Neutrophil (primary cell): ENCODE measurements around the gene SCUBE3.

ENCODE experiments used
- H3K27ac ChIP-seq: fragments of 200-600 bp; sonication (generic); 2 replicates; pipeline ENCODE4 v1.5.1; 2016; ENCODE audit warnings: mild to moderate bottlenecking, moderate library complexity
- H3K27me3 ChIP-seq: fragments of 200-600 bp; sonication (generic); 2 replicates; pipeline ENCODE4 v1.6.0; 2016; ENCODE audit warnings: mild to moderate bottlenecking
- H3K36me3 ChIP-seq: fragments of 200-600 bp; sonication (generic); 2 replicates; pipeline ENCODE4 v1.5.1; 2017
- H3K4me1 ChIP-seq, 2 experiments: fragments of 200-600 bp in 1 of 2; sonication (generic) in 1 of 2; 1 replicate in 1 of 2; 2 replicates in 1 of 2; pipeline versions ENCODE4 v1.5.1 to v1.6.1; 2013 to 2016; ENCODE audit warnings: low read depth in 1 of 2, low read length in 1 of 2, mild to moderate bottlenecking in 1 of 2, moderate library complexity in 1 of 2; ENCODE audit not compliant: control insufficient read depth in 1 of 2, insufficient read depth in 1 of 2
- H3K4me3 ChIP-seq, 2 experiments: fragments of 200-600 bp in 1 of 2; sonication (generic) in 1 of 2; 1 replicate in 1 of 2; 2 replicates in 1 of 2; pipeline ENCODE4 v1.5.1; 2013 to 2016; ENCODE audit warnings: low read depth in 1 of 2, low read length in 1 of 2, mild to moderate bottlenecking in 1 of 2, moderate library complexity in 1 of 2
- H3K9me3 ChIP-seq: fragments of 200-600 bp; sonication (generic); 2 replicates; pipeline ENCODE4 v1.5.1; 2016
- TF ChIP-seq, protein P1 (sequence below): fragments of 200-600 bp; sonication (generic); IDR thresholded peaks from 2 replicates; pipeline ENCODE4 v1.5.1; 2016; ENCODE audit warnings: antibody characterized with exemption

The SCUBE3 gene

GRCh38 chr6:35229304-35229703, 15.5 kb downstream of the SCUBE3 start:
- H3K4me1 ChIP-seq = no peaks in the 10 kb centered on the region
- H3K9me3 ChIP-seq = no peaks in the 10 kb centered on the region
- no peak overlapping the region for H3K27ac ChIP-seq
- H3K4me3 ChIP-seq = no peak overlapping the region
- no peaks in the 10 kb centered on the region for H3K36me3 ChIP-seq
- TF ChIP-seq, protein P1, sequence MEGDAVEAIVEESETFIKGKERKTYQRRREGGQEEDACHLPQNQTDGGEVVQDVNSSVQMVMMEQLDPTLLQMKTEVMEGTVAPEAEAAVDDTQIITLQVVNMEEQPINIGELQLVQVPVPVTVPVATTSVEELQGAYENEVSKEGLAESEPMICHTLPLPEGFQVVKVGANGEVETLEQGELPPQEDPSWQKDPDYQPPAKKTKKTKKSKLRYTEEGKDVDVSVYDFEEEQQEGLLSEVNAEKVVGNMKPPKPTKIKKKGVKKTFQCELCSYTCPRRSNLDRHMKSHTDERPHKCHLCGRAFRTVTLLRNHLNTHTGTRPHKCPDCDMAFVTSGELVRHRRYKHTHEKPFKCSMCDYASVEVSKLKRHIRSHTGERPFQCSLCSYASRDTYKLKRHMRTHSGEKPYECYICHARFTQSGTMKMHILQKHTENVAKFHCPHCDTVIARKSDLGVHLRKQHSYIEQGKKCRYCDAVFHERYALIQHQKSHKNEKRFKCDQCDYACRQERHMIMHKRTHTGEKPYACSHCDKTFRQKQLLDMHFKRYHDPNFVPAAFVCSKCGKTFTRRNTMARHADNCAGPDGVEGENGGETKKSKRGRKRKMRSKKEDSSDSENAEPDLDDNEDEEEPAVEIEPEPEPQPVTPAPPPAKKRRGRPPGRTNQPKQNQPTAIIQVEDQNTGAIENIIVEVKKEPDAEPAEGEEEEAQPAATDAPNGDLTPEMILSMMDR = no peak
- H3K27me3 ChIP-seq = peaks cover 21% of the 10 kb centered on the region

DNA sequence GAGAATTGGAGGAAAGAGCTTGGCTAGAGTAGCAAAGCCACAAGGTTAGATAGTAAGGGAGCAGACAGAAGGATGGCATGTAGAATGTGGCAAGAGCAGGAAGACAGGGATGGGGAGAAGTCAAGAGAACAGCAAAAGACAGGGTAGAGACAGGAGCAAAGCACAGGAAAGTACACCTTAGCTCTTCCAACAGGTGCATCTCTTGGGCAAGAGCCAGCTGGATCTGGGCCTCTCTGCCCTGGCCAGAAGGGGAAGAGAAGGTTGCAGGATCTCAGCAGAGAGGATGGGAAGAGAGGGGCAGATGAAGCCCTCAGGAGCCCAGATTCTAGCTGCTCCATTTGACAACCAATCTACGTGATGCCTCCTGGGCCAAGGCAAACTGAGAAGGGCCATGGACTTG, 16.7 kb downstream of the SCUBE3 start:
- TF ChIP-seq, protein P1 = no peak
- Histone ChIP-seq H3K4me3 (no peak overlapping the region), H3K27ac (no peak overlapping the region), H3K36me3 (no peaks in the 10 kb centered on the region), H3K9me3 (no peaks in the 10 kb centered on the region), H3K27me3 (peaks cover 13% of the 10 kb centered on the region), H3K4me1 (no peaks in the 10 kb centered on the region)

GRCh38 chr6:35230950-35231349, 17.2 kb downstream of the SCUBE3 start:
- H3K36me3 ChIP-seq = no peaks in the 10 kb centered on the region
- peaks cover 9% of the 10 kb centered on the region for H3K27me3 ChIP-seq
- TF ChIP-seq, protein P1 = no peak
- no peaks in the 10 kb centered on the region for H3K4me1 ChIP-seq
- H3K9me3 ChIP-seq = no peaks in the 10 kb centered on the region
- H3K27ac ChIP-seq = no peak overlapping the region
- no peak overlapping the region for H3K4me3 ChIP-seq

- H3K4me3 ChIP-seq = no peak overlapping the region
- TF ChIP-seq, protein P1 = no peak
- H3K27me3 ChIP-seq = peaks cover 6% of the 10 kb centered on the region
- no peak overlapping the region for H3K27ac ChIP-seq
- H3K9me3 ChIP-seq = no peaks in the 10 kb centered on the region
- H3K4me1 ChIP-seq = no peaks in the 10 kb centered on the region
- H3K36me3 ChIP-seq = no peaks in the 10 kb centered on the region
Measured at GRCh38 chr6:35231563-35231962, 17.8 kb downstream of the SCUBE3 start.

DNA sequence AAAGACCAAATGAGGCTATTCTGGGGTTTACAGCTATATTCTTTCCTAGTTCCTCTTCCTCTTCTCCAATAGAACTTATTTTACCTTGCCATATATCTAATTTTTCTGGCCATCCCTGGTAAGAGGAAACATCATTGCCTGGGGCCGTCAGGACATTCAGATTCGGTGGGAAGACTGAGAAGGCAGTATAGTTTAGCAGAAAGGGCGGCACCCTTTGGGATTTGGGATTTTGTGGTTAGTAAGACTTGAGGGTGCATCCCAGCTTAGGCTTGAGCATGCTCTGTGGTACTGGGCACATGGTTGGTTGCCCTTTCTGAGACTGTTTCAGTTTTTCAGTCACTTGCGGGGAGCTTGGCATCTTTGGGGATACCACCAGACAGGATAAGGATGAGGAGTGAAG, 21.1 kb downstream of the SCUBE3 start:
- no peaks in the 10 kb centered on the region for H3K9me3 ChIP-seq
- H3K27me3 ChIP-seq = no peaks in the 10 kb centered on the region
- no peaks in the 10 kb centered on the region for H3K4me1 ChIP-seq
- H3K27ac ChIP-seq = no peak overlapping the region
- no peak overlapping the region for H3K4me3 ChIP-seq
- no peaks in the 10 kb centered on the region for H3K36me3 ChIP-seq
- TF ChIP-seq, protein P1 = no peak

DNA sequence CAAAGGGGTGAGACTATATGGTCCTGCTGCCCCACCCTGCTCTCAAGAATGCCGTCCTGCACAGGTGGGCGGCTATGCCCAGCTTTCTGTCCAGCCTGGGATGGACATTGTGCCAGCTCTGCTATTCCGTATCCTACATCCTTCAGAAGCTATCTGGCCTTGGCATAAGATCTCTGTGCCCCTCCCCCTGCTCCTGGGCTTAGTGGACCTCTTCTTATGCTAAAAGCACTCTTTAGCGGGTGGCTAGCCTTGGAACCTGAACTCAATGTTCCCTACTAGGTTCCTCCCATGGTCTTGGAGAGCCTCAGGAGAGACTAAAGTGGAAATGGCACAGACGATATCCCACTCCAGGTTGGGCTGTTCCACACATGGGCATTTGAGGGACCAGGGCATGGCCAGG, 22.5 kb downstream of the SCUBE3 start:
- Histone ChIP-seq H3K27me3 (no peaks in the 10 kb centered on the region), H3K4me1 (no peaks in the 10 kb centered on the region), H3K9me3 (no peaks in the 10 kb centered on the region), H3K36me3 (no peaks in the 10 kb centered on the region), H3K4me3 (no peak overlapping the region), H3K27ac (no peak overlapping the region)
- TF ChIP-seq, protein P1 = no peak
